Hematopoietic multipotent progenitor cell treated with erythropoietin and hydrocortisone succinate and interleukin-3 and kit ligand, for 6 days (in vitro differentiated cells): Measurements from ENCODE around the gene SARDH.

ENCODE experiments used
- DNase-seq: peaks from one replicate; pipeline ENCODE4 v3.0.0-alpha.2; 2015

SARDH gene

GRCh38 chr9:133737774-133738639 is at the start of gene SARDH:
SARDH (minus strand) TSS chr9:133738352; CDS start chr9:133734173, 4,179 bp downstream.
- peak; percentile 59 for DNase-seq

GRCh38 chr9:133787754-133788025 is 49.5 kb upstream of the SARDH start:
- peak; percentile 84 for DNase-seq

GRCh38 chr9:133786907-133787753 is 49.0 kb upstream of the SARDH start:
- DNase-seq: no peak

- no peak for DNase-seq
Measured at GRCh38 chr9:133786371-133786753, 48.2 kb upstream of the SARDH start.

GRCh38 chr9:133785753-133786370 is 47.7 kb upstream of the SARDH start:
- DNase-seq: no peak

GRCh38 chr9:133784731-133785561 is 46.8 kb upstream of the SARDH start:
- no peak for DNase-seq

GRCh38 chr9:133783331-133783731 is 45.2 kb upstream of the SARDH start:
- no peak for DNase-seq

- DNase-seq: peak; percentile 85
Measured at GRCh38 chr9:133782157-133783130, 44.3 kb upstream of the SARDH start.

GRCh38 chr9:133781828-133782135 is 43.6 kb upstream of the SARDH start:
- DNase-seq: no peak

- no peak for DNase-seq
Measured at GRCh38 chr9:133780962-133781827, 43.0 kb upstream of the SARDH start.

GRCh38 chr9:133780404-133780945 is 42.3 kb upstream of the SARDH start:
- DNase-seq: no peak

- DNase-seq: no peak
Measured at GRCh38 chr9:133779516-133780403, 41.6 kb upstream of the SARDH start.

GRCh38 chr9:133779081-133779480 is 40.9 kb upstream of the SARDH start:
- no peak for DNase-seq

- no peak for DNase-seq
Measured at GRCh38 chr9:133778336-133779013, 40.3 kb upstream of the SARDH start.

GRCh38 chr9:133777871-133778270 is 39.7 kb upstream of the SARDH start:
- DNase-seq: no peak

- no peak for DNase-seq
Measured at GRCh38 chr9:133777068-133777791, 39.1 kb upstream of the SARDH start.

- no peak for DNase-seq
Measured at GRCh38 chr9:133775951-133776905, 38.1 kb upstream of the SARDH start.
